ENCODE results near the gene BLOC1S2. TPM values are rescaled to one million over a fixed set of nuclear protein-coding genes. Genes with fewer than 3 reads are reported as not detected.
A peak's percentile ranks its signal among the peaks of the same experiment; 100 is the strongest.

BLOC1S2 gene
- total and polyA plus RNA-seq, 2 experiments from 2014 or later: 56.7 to 97.6 TPM

DNA sequence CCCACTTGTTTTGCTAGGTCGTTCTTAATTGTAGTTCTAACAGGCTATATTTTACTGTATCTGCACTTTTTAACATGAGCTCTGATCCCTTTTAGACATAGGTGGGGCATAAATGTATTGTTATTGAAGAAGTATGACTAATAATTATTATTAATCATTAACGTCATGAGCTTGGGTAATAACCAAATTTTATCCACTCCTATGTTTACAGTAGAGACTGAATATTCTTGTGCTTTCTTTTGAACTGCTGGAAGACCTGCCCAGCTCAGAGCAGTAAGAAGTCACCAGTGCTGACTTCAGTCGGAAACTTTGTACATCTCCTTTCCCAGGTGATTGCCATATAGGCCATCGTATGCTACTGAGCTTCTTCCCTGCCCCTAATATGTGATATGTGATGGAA, 24.8 kb upstream of the BLOC1S2 start:
- Histone ChIP-seq H3K27me3 (replicated peaks; ENCODE audit: insufficient read depth) (peaks cover 32% of the 10 kb centered on the region), H2AFZ (no peak overlapping the region), H4K20me1 (ENCODE audit: insufficient read depth) (no peaks in the 10 kb centered on the region), H3K4me3 (no peak overlapping the region), H3K9ac (no peak overlapping the region), H3K4me1 (ENCODE audit: insufficient read depth) (peaks cover 10% of the 10 kb centered on the region; the same call in 1 of the 2 replicates), H3K27ac (no peak overlapping the region), H3K9me2 (ENCODE audit: insufficient read depth) (no peaks in the 10 kb centered on the region), H3K79me2 (ENCODE audit: insufficient read depth) (no peaks in the 10 kb centered on the region), H3K9me3 (ENCODE audit: low read depth) (no peaks in the 10 kb centered on the region), H3K36me3 (ENCODE audit: low read depth) (no peaks in the 10 kb centered on the region), H3F3A (ENCODE audit: insufficient read depth) (no peaks in the 10 kb centered on the region; the same call in 1 of the 2 replicates), H3K4me2 (ENCODE audit: unreplicated experiment) (no peak overlapping the region)
- no peak for TF ChIP-seq EZH2phosphoT487 (IDR thresholded peaks at IDR 0.05; ENCODE audit: insufficient read depth, low read depth)
- no peak for TF ChIP-seq EZH2 (IDR thresholded peaks at IDR 0.05; ENCODE audit: insufficient read depth, poor library complexity, severe bottlenecking)
- in situ Hi-C loops (cut with MboI): no loop called here
- 23 to 27% methylated on average over 4 of the region's 4 CpGs for WGBS, 2 experiments (ENCODE audit: low coverage in 1 of 2, low lambda C conversion rate in 2 of 2, missing lambda C conversion rate in 2 of 2)
- no peak for DNase-seq

DNA sequence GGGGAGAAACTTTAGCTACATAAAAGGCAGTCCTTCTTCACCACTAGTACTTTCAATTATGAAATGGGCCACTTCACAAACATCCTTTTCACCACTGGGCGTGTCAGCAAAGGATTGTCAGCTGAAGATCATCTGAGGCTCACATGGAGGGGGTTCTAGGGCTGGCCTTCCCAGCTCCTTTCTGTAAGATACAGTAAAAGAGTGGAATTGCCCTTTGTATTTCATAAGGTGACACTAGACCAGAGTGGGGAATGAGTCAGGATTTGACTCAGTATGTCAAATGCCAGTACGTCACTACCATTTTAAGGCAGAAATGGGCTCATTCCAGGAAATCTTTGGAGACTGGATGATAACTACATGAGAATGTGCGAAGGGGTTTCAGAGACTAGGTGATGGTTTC, 21.2 kb upstream of the BLOC1S2 start:
- H3K4me2 ChIP-seq (ENCODE audit: unreplicated experiment): no peak overlapping the region
- 23 to 26% methylated on average over 3 of the region's 3 CpGs for WGBS, 2 experiments (ENCODE audit: low coverage in 1 of 2, low lambda C conversion rate in 2 of 2, missing lambda C conversion rate in 2 of 2)
- no peak overlapping the region for H3K9ac ChIP-seq

DNA sequence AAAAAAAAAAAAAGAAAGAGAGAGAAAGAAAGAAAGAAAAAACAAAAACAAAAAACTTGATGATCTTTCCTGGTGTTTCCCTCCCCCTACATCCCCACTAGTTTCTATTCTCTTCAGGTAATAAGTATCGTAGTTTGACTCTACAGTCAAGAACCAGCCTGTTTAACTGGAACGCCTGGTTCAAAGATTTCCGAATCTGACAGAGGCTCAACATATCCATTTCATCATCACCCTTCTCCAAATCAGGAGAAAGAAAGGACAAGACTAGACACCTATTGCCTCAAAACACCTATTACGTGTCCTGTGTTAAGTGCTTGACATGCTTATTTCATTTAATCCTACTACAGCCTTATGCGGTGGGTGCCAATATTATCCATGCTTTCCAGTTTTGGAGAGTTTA, 20.4 kb upstream of the BLOC1S2 start:
- H3K9me2 ChIP-seq (ENCODE audit: insufficient read depth): no peaks in the 10 kb centered on the region
- peaks cover 10% of the 10 kb centered on the region; the same call in 1 of the 2 replicates for H3K4me1 ChIP-seq (ENCODE audit: insufficient read depth)
- no peak overlapping the region for H2AFZ ChIP-seq
- DNase-seq: no peak
- peaks cover 20% of the 10 kb centered on the region; the same call in 1 of the 2 replicates for H3K27me3 ChIP-seq (replicated peaks; ENCODE audit: insufficient read depth)
- no peaks in the 10 kb centered on the region for H4K20me1 ChIP-seq (ENCODE audit: insufficient read depth)
- WGBS, 2 experiments (ENCODE audit: low coverage in 1 of 2, low lambda C conversion rate in 2 of 2, missing lambda C conversion rate in 2 of 2): 81 to 82% methylated on average over 5 of the region's 5 CpGs
- no peak overlapping the region for H3K27ac ChIP-seq
- H3K9ac ChIP-seq: no peak overlapping the region
- TF ChIP-seq EZH2phosphoT487 (IDR thresholded peaks at IDR 0.05; ENCODE audit: insufficient read depth, low read depth): no peak
- no peak for TF ChIP-seq EZH2 (IDR thresholded peaks at IDR 0.05; ENCODE audit: insufficient read depth, poor library complexity, severe bottlenecking)
- no peak overlapping the region for H3K4me2 ChIP-seq (ENCODE audit: unreplicated experiment)
- no peaks in the 10 kb centered on the region for H3K79me2 ChIP-seq (ENCODE audit: insufficient read depth)
- no peaks in the 10 kb centered on the region for H3K36me3 ChIP-seq (ENCODE audit: low read depth)
- no peaks in the 10 kb centered on the region; the same call in 1 of the 2 replicates for H3F3A ChIP-seq (ENCODE audit: insufficient read depth)
- H3K4me3 ChIP-seq: no peak overlapping the region
- in situ Hi-C loops (cut with MboI): no loop called here
- no peaks in the 10 kb centered on the region for H3K9me3 ChIP-seq (ENCODE audit: low read depth)

More for the DNA sequence above, 21.2 kb upstream of the BLOC1S2 start:
- no peaks in the 10 kb centered on the region; the same call in 1 of the 2 replicates for H3F3A ChIP-seq (ENCODE audit: insufficient read depth)
- H3K79me2 ChIP-seq (ENCODE audit: insufficient read depth): no peaks in the 10 kb centered on the region
- H3K9me3 ChIP-seq (ENCODE audit: low read depth): no peaks in the 10 kb centered on the region
- H3K9me2 ChIP-seq (ENCODE audit: insufficient read depth): no peaks in the 10 kb centered on the region
- in situ Hi-C loops (cut with MboI): no loop called here
- H3K4me1 ChIP-seq (ENCODE audit: insufficient read depth): peaks cover 10% of the 10 kb centered on the region; the same call in 1 of the 2 replicates
- H4K20me1 ChIP-seq (ENCODE audit: insufficient read depth): no peaks in the 10 kb centered on the region
- no peak overlapping the region for H2AFZ ChIP-seq
- H3K27me3 ChIP-seq (replicated peaks; ENCODE audit: insufficient read depth): peaks cover 28% of the 10 kb centered on the region
- no peaks in the 10 kb centered on the region for H3K36me3 ChIP-seq (ENCODE audit: low read depth)
- no peak overlapping the region for H3K27ac ChIP-seq
- H3K4me3 ChIP-seq: no peak overlapping the region
- DNase-seq: peak; percentile 87
- TF ChIP-seq EZH2phosphoT487 (IDR thresholded peaks at IDR 0.05; ENCODE audit: insufficient read depth, low read depth): no peak
- no peak for TF ChIP-seq EZH2 (IDR thresholded peaks at IDR 0.05; ENCODE audit: insufficient read depth, poor library complexity, severe bottlenecking)

DNA sequence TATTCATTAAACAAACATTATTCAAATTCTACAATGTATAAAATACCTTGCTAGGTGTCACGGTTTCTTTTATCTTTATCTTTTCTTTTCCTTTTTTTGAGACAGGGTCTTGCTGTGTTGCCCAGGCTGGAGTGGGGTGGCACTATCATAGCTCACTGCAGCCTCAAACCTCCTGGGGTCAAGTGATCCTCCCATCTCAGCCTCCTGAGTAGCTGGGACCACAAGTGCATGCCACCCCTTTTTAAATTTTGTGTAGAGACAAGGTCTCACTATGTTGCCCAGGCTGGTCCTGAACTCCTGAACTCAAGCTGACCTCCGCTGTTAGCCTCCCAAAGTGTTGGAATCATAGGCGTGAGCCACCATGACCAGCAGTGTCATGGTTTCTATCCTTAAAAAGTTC, 17.9 kb upstream of the BLOC1S2 start:
- no peak overlapping the region for H2AFZ ChIP-seq
- in situ Hi-C loops (cut with MboI): no loop called here
- H4K20me1 ChIP-seq (ENCODE audit: insufficient read depth): no peaks in the 10 kb centered on the region
- no peak overlapping the region for H3K4me3 ChIP-seq
- 77 to 81% methylated on average over 3 of the region's 3 CpGs for WGBS, 2 experiments (ENCODE audit: low coverage in 1 of 2, low lambda C conversion rate in 2 of 2, missing lambda C conversion rate in 2 of 2)
- H3F3A ChIP-seq (ENCODE audit: insufficient read depth): no peaks in the 10 kb centered on the region; the same call in 1 of the 2 replicates
- no peak overlapping the region for H3K9ac ChIP-seq
- no peak overlapping the region for H3K27ac ChIP-seq
- H3K36me3 ChIP-seq (ENCODE audit: low read depth): no peaks in the 10 kb centered on the region
- H3K4me1 ChIP-seq (ENCODE audit: insufficient read depth): peaks cover 10% of the 10 kb centered on the region; the same call in 1 of the 2 replicates
- no peaks in the 10 kb centered on the region for H3K9me3 ChIP-seq (ENCODE audit: low read depth)
- DNase-seq: no peak
- H3K79me2 ChIP-seq (ENCODE audit: insufficient read depth): no peaks in the 10 kb centered on the region
- no peak for TF ChIP-seq EZH2phosphoT487 (IDR thresholded peaks at IDR 0.05; ENCODE audit: insufficient read depth, low read depth)
- no peak for TF ChIP-seq EZH2 (IDR thresholded peaks at IDR 0.05; ENCODE audit: insufficient read depth, poor library complexity, severe bottlenecking)
- no peaks in the 10 kb centered on the region for H3K9me2 ChIP-seq (ENCODE audit: insufficient read depth)
- no peak overlapping the region for H3K4me2 ChIP-seq (ENCODE audit: unreplicated experiment)
- peaks cover 19% of the 10 kb centered on the region; the same call in 1 of the 2 replicates for H3K27me3 ChIP-seq (replicated peaks; ENCODE audit: insufficient read depth)

All from GM23248 (cell line).